Measurements from ENCODE around the gene PDE4D. TPM values are rescaled to one million over a fixed set of nuclear protein-coding genes. Genes with fewer than 3 reads are reported as not detected.

Gene PDE4D
- total RNA-seq, 1 experiment from 2014 or later = 61.2 TPM

DNA sequence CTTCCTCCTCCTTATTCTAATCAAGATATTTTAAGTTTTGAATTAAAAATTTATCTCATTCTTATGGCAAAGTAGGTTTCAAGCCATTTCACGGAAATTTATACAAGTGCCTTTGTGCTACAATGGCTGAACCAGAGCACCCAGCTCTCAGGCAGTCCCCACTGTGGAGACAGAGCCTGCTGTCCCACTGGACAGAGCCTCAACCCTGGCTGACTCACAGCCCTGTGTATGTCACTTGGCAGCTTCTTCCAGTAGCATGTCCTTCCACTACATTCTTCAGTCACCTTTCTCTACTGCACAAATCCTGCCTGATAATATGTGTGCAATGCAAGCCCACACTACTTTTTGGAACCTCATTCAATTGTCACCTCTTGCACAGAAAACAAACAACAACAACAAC, 253.1 kb downstream of the PDE4D start:
- H3K27ac ChIP-seq (ENCODE audit: low read length) = no peak overlapping the region
- no peak overlapping the region for H3K4me2 ChIP-seq (ENCODE audit: low read depth, low read length, poor library complexity, severe bottlenecking)
- no peak overlapping the region for H2AFZ ChIP-seq (ENCODE audit: low read length)
- no peaks in the 10 kb centered on the region for H3K9me2 ChIP-seq (replicated peaks; ENCODE audit: insufficient read depth, low read length)
- no peak overlapping the region for H3K9ac ChIP-seq (ENCODE audit: low read length)
- no peaks in the 10 kb centered on the region for H3K4me1 ChIP-seq (ENCODE audit: low read length)
- H3K79me2 ChIP-seq (ENCODE audit: low read length) = no peaks in the 10 kb centered on the region
- no peaks in the 10 kb centered on the region for H3K36me3 ChIP-seq (ENCODE audit: insufficient read depth, low read length)
- no peak overlapping the region for H3K4me3 ChIP-seq (ENCODE audit: low read length)
- H4K20me1 ChIP-seq (ENCODE audit: insufficient read depth, low read depth, low read length) = no peaks in the 10 kb centered on the region
- H3K27me3 ChIP-seq (ENCODE audit: low read length) = no peaks in the 10 kb centered on the region
- no peaks in the 10 kb centered on the region for H3K9me3 ChIP-seq (ENCODE audit: low read length)
- DNase-seq = no peak

DNA sequence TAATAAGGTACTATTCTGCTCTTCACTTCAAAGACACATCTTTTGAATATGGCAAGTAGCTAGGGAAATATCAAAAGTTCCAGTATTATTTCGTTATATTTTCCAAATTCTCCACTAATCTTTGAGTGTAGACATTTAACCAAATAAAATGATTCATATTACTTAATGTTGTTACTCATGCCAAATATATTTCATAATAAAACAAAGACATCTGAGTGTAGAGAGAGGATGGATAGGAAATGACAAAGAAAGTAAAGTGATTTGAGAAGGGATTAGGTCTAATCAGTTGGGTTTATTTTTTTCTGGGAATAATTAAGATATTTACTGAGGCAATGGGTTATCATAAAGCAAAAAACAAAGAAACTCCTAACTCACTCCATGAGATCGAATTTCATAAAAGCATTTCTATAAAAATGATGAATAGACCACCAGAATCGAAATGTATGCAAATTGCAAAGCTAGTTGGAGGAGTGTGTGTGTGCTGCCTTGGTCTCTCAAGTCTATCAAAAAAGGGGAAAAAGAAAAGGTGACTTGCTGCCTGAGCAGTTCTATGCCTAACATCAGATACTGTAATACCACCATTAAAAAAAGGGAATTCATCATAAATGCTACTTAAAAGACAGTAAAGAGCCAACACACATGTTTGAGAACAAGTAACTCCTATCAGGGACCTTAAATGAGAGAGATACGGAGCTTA, 255.5 kb downstream of the PDE4D start:
- H3K4me3 ChIP-seq (ENCODE audit: low read length) = no peak overlapping the region
- H3K4me1 ChIP-seq (ENCODE audit: low read length) = no peaks in the 10 kb centered on the region
- H4K20me1 ChIP-seq (ENCODE audit: insufficient read depth, low read depth, low read length) = no peaks in the 10 kb centered on the region
- H3K27me3 ChIP-seq (ENCODE audit: low read length) = no peaks in the 10 kb centered on the region
- H3K27ac ChIP-seq (ENCODE audit: low read length) = no peak overlapping the region
- no peak overlapping the region for H2AFZ ChIP-seq (ENCODE audit: low read length)
- no peak for DNase-seq
- H3K36me3 ChIP-seq (ENCODE audit: insufficient read depth, low read length) = no peaks in the 10 kb centered on the region
- H3K9ac ChIP-seq (ENCODE audit: low read length) = no peak overlapping the region
- no peak overlapping the region for H3K4me2 ChIP-seq (ENCODE audit: low read depth, low read length, poor library complexity, severe bottlenecking)
- no peaks in the 10 kb centered on the region for H3K9me3 ChIP-seq (ENCODE audit: low read length)
- no peaks in the 10 kb centered on the region for H3K9me2 ChIP-seq (replicated peaks; ENCODE audit: insufficient read depth, low read length)
- H3K79me2 ChIP-seq (ENCODE audit: low read length) = no peaks in the 10 kb centered on the region

DNA sequence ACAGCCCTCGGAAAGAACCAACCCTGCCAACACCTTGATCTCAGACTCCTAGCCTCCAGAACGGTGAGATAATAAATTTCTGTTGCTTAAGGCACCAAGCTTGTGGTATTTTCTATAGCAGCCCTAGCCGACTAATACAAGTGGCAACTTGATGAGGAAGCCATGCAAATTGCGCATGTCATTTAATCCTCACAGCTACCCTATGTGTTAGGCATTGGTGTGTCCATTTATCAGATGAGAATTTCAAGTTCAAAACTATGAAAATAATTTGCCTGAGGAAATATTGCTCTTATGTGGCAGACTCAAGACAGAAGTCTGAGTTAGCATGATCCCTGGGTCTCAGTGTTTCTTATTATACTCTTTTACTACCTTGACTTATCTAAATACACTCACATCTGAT, 264.0 kb downstream of the PDE4D start:
- H3K9me2 ChIP-seq (replicated peaks; ENCODE audit: insufficient read depth, low read length) = no peaks in the 10 kb centered on the region
- H3K9me3 ChIP-seq (ENCODE audit: low read length) = 0 out of 2 replicates have a peak, but pooled peaks cover 5% of the 10 kb centered on the region
- no peaks in the 10 kb centered on the region for H3K4me1 ChIP-seq (ENCODE audit: low read length)
- no peak overlapping the region for H3K27ac ChIP-seq (ENCODE audit: low read length)
- H2AFZ ChIP-seq (ENCODE audit: low read length) = no peak overlapping the region
- no peaks in the 10 kb centered on the region for H3K27me3 ChIP-seq (ENCODE audit: low read length)
- no peak for DNase-seq
- H4K20me1 ChIP-seq (ENCODE audit: insufficient read depth, low read depth, low read length) = no peaks in the 10 kb centered on the region
- no peak overlapping the region for H3K4me2 ChIP-seq (ENCODE audit: low read depth, low read length, poor library complexity, severe bottlenecking)
- H3K79me2 ChIP-seq (ENCODE audit: low read length) = no peaks in the 10 kb centered on the region
- H3K9ac ChIP-seq (ENCODE audit: low read length) = no peak overlapping the region
- H3K36me3 ChIP-seq (ENCODE audit: insufficient read depth, low read length) = no peaks in the 10 kb centered on the region
- no peak overlapping the region for H3K4me3 ChIP-seq (ENCODE audit: low read length)

DNA sequence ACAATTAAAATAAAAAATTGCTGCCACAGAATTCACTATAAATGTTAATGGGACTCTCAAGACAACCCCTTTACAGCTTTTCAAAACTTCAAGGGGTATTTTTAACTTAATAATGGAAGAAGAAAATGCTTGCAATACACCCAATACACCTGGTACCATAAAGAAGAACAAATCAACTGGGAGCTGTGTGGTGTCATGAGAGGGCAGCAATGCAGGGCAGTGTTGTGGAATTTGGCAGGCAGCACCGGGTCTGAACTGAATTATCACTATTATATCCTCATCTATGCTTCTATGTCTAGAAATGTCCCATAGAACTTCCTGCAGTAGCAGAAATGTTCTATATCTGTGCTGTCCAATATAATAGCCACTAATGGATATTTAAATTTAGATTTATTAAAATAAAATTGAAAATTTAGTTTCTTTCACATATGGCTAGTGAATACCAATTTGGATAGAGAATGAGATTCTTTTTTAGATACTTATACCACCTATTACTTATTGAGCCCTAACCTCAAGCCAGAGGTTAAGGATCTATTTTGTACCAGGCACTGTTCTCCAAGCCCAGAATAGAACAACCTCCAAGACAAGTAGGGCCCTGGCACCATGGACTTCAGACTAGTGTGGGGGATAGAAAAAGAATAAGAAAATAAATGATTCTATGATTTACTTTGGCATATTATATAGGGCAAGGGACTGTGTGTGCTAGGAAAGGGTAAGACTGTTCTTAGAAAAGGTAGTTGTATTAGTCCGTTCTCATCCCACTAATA, 265.3 kb downstream of the PDE4D start:
- no peaks in the 10 kb centered on the region for H3K79me2 ChIP-seq (ENCODE audit: low read length)
- H2AFZ ChIP-seq (ENCODE audit: low read length) = no peak overlapping the region
- no peak overlapping the region for H3K27ac ChIP-seq (ENCODE audit: low read length)
- no peaks in the 10 kb centered on the region for H3K9me2 ChIP-seq (replicated peaks; ENCODE audit: insufficient read depth, low read length)
- no peak for DNase-seq
- H3K4me1 ChIP-seq (ENCODE audit: low read length) = no peaks in the 10 kb centered on the region
- no peaks in the 10 kb centered on the region for H3K27me3 ChIP-seq (ENCODE audit: low read length)
- H3K9ac ChIP-seq (ENCODE audit: low read length) = no peak overlapping the region
- no peak overlapping the region for H3K4me2 ChIP-seq (ENCODE audit: low read depth, low read length, poor library complexity, severe bottlenecking)
- H3K9me3 ChIP-seq (ENCODE audit: low read length) = 0 out of 2 replicates have a peak, but pooled peaks cover 5% of the 10 kb centered on the region
- H4K20me1 ChIP-seq (ENCODE audit: insufficient read depth, low read depth, low read length) = no peaks in the 10 kb centered on the region
- no peaks in the 10 kb centered on the region for H3K36me3 ChIP-seq (ENCODE audit: insufficient read depth, low read length)
- H3K4me3 ChIP-seq (ENCODE audit: low read length) = no peak overlapping the region

DNA sequence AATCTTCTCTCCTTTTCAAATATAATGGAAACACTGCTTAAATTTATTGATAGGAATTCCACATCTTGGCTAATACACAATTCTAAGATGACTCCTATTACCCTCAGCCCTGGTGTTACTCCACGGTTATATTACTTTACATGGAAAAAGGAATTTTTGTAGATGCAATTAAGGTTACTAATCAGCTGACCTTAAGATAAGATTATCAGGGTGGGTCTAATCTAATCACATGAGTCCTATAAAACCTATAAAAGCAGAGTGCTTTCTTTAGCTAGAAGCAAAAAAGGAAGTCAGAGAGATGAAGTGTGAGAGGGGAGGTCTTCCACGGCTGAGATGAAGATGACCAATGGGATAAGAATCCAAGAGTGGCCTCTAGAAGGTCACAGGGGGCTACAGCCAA, 268.6 kb downstream of the PDE4D start:
- Histone ChIP-seq H3K27me3 (ENCODE audit: low read length) (no peaks in the 10 kb centered on the region), H4K20me1 (ENCODE audit: insufficient read depth, low read depth, low read length) (peaks cover 4% of the 10 kb centered on the region; the same call in 1 of the 2 replicates), H2AFZ (ENCODE audit: low read length) (no peak overlapping the region), H3K9me2 (replicated peaks; ENCODE audit: insufficient read depth, low read length) (no peaks in the 10 kb centered on the region), H3K27ac (ENCODE audit: low read length) (no peak overlapping the region), H3K9ac (ENCODE audit: low read length) (no peak overlapping the region), H3K79me2 (ENCODE audit: low read length) (no peaks in the 10 kb centered on the region), H3K4me2 (ENCODE audit: low read depth, low read length, poor library complexity, severe bottlenecking) (no peak overlapping the region), H3K36me3 (ENCODE audit: insufficient read depth, low read length) (no peaks in the 10 kb centered on the region), H3K4me3 (ENCODE audit: low read length) (no peak overlapping the region), H3K9me3 (ENCODE audit: low read length) (0 out of 2 replicates have a peak, but pooled peaks cover 5% of the 10 kb centered on the region), H3K4me1 (ENCODE audit: low read length) (no peaks in the 10 kb centered on the region; the same call in 1 of the 2 replicates)
- no peak for DNase-seq

DNA sequence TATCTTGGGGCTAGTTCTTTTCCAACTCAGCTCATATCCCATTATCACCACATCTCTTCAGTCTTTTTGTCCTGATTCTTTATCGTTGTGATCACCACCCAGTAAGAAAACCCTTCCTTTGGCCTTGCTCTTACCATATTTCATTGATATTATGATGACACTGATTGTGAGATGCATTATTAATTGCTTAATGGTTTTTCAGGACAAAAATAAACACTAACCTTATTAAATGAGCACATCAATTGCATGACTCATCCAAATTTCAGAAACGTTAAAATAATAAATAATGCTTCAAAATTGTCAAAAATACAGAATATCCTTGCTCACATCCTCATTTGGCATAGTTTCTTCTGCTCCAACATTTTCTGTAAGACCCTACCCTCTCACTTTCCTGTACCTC, 270.7 kb downstream of the PDE4D start:
- Histone ChIP-seq H3K9ac (ENCODE audit: low read length) (no peak overlapping the region), H3K9me3 (ENCODE audit: low read length) (no peaks in the 10 kb centered on the region), H3K4me1 (ENCODE audit: low read length) (no peaks in the 10 kb centered on the region; the same call in 1 of the 2 replicates), H3K79me2 (ENCODE audit: low read length) (no peaks in the 10 kb centered on the region), H4K20me1 (ENCODE audit: insufficient read depth, low read depth, low read length) (peaks cover 4% of the 10 kb centered on the region; the same call in 1 of the 2 replicates), H3K4me2 (ENCODE audit: low read depth, low read length, poor library complexity, severe bottlenecking) (no peak overlapping the region), H3K27ac (ENCODE audit: low read length) (no peak overlapping the region), H3K36me3 (ENCODE audit: insufficient read depth, low read length) (no peaks in the 10 kb centered on the region), H3K27me3 (ENCODE audit: low read length) (no peaks in the 10 kb centered on the region), H3K4me3 (ENCODE audit: low read length) (no peak overlapping the region), H2AFZ (ENCODE audit: low read length) (no peak overlapping the region), H3K9me2 (replicated peaks; ENCODE audit: insufficient read depth, low read length) (no peaks in the 10 kb centered on the region)
- no peak for DNase-seq

DNA sequence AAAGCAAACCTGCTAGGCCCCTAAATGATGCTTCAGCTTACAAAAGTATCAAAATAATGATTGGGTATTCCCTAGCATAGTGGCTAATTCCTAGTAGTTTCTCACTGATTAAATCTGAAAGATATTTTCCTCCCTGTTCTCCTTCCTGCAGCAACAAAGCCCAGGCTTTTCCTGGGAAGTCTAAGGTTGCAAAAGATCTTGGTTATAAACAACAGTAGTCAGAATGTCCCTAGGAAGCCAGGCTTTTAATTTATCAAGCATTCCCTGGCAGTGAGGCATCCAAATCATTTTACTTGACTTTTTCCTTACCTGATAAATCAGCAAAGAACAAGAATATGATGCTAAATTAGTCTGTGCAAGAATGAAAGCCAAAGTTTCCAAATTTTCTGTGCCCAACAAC, 272.0 kb downstream of the PDE4D start:
- Histone ChIP-seq H3K4me1 (ENCODE audit: low read length) (no peaks in the 10 kb centered on the region; the same call in 1 of the 2 replicates), H3K27ac (ENCODE audit: low read length) (no peak overlapping the region), H3K79me2 (ENCODE audit: low read length) (no peaks in the 10 kb centered on the region), H3K9me2 (replicated peaks; ENCODE audit: insufficient read depth, low read length) (no peaks in the 10 kb centered on the region), H3K4me3 (ENCODE audit: low read length) (no peak overlapping the region), H3K9me3 (ENCODE audit: low read length) (no peaks in the 10 kb centered on the region), H2AFZ (ENCODE audit: low read length) (no peak overlapping the region), H3K36me3 (ENCODE audit: insufficient read depth, low read length) (no peaks in the 10 kb centered on the region), H3K27me3 (ENCODE audit: low read length) (no peaks in the 10 kb centered on the region), H3K4me2 (ENCODE audit: low read depth, low read length, poor library complexity, severe bottlenecking) (no peak overlapping the region), H4K20me1 (ENCODE audit: insufficient read depth, low read depth, low read length) (peaks cover 4% of the 10 kb centered on the region; the same call in 1 of the 2 replicates), H3K9ac (ENCODE audit: low read length) (no peak overlapping the region)
- no peak for DNase-seq

DNA sequence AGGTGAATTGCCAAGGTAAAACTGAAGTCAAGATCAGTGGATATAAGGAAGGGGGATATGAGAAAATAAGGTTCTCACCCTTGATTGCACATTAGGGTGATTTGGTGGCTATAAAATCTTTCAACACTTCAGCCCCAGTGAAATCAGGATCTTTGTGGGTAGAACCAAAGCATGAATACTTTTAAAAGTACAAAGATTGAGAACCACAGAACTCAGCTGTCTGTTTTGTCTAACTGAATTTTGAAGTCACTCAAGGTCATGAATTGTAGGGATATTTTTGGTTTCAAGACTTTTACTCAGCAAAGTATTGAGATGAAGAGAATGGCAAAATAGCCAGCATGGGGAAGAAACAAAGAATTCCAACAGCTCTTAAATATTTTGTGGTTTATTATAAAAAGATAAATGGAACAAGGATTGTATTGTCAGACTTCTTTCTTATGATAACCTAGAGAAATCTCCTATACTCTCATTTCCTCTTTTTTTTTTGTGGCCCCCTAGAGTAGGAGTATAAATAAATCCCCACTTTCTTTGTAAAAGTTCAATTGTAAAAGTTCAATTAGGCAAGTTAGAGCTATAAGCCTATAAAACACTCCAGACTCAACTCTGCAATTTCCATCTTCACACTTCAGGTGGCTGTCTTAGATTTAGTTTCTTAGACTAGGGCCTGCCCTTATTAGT, 272.9 kb downstream of the PDE4D start:
- Histone ChIP-seq H3K9me3 (ENCODE audit: low read length) (no peaks in the 10 kb centered on the region), H4K20me1 (ENCODE audit: insufficient read depth, low read depth, low read length) (peaks cover 4% of the 10 kb centered on the region; the same call in 1 of the 2 replicates), H3K4me2 (ENCODE audit: low read depth, low read length, poor library complexity, severe bottlenecking) (no peak overlapping the region), H3K27me3 (ENCODE audit: low read length) (no peaks in the 10 kb centered on the region), H3K27ac (ENCODE audit: low read length) (no peak overlapping the region), H2AFZ (ENCODE audit: low read length) (no peak overlapping the region), H3K9ac (ENCODE audit: low read length) (no peak overlapping the region), H3K79me2 (ENCODE audit: low read length) (no peaks in the 10 kb centered on the region), H3K36me3 (ENCODE audit: insufficient read depth, low read length) (no peaks in the 10 kb centered on the region), H3K4me1 (ENCODE audit: low read length) (no peaks in the 10 kb centered on the region; the same call in 1 of the 2 replicates), H3K4me3 (ENCODE audit: low read length) (no peak overlapping the region), H3K9me2 (replicated peaks; ENCODE audit: insufficient read depth, low read length) (no peaks in the 10 kb centered on the region)
- no peak for DNase-seq

Measured in Karpas-422 (cell line).